Muscle of leg (tissue), 11 donors: ENCODE results near the gene DPH1. TPM values are rescaled to one million over a fixed set of nuclear protein-coding genes. Genes with fewer than 3 reads are reported as not detected.

Experiments
- DNase-seq: peaks from one replicate; pipeline ENCODE4 v3.0.0; 2013
- H3K27ac ChIP-seq: one replicate; pipeline ENCODE4 v1.5.1; 2013; ENCODE audit warnings: mild to moderate bottlenecking, low read length, control low read depth
- H3K27me3 ChIP-seq: one replicate; pipeline ENCODE4 v1.6.1; 2013; ENCODE audit warnings: low read length; ENCODE audit not compliant: control insufficient read depth, insufficient read depth
- H3K36me3 ChIP-seq: one replicate; pipeline ENCODE4 v1.6.1; 2013; ENCODE audit warnings: low read length; ENCODE audit not compliant: control insufficient read depth, insufficient read depth
- H3K4me1 ChIP-seq: one replicate; pipeline ENCODE4 v1.6.1; 2013; ENCODE audit warnings: low read length; ENCODE audit not compliant: control insufficient read depth, insufficient read depth
- H3K4me3 ChIP-seq: one replicate; pipeline ENCODE4 v1.5.1; 2013; ENCODE audit warnings: low read length, control low read depth
- H3K9me3 ChIP-seq: replicated peaks from 2 replicates; pipeline ENCODE4 v1.6.1; 2013; ENCODE audit warnings: low read depth, low read length; ENCODE audit not compliant: control insufficient read depth
- WGBS: methylation state at CpG from one replicate; pipeline ENCODE4 v1.1.5; 2013; ENCODE audit warnings: missing lambda C conversion rate; ENCODE audit not compliant: insufficient coverage; 5-methylcytosine and 5-hydroxymethylcytosine counted together
- polyA plus RNA-seq, 8 donors: library from polyadenylated mRNA; unstranded; fragments of 120-200 nt; gene quantifications; one replicate each; pipeline versions ENCODE4 v1.2.1 to v1.2.3, GENCODE V29; 2013; ENCODE audit warnings: inconsistent platforms in 1 of 8, low replicate concordance in 1 of 8; ENCODE audit not compliant: insufficient read length in 8 of 8, insufficient read depth in 1 of 8
- total RNA-seq: library from RNA; stranded (reverse); fragments of 120-200 nt; gene quantifications from one replicate; pipeline ENCODE4 v1.2.4, GENCODE V29; 2013

The DPH1 gene
- total and polyA plus RNA-seq, 9 donors: 23.3 to 37.0 (median 31.2) TPM

GRCh38 chr17:2082003-2082781 is 52.2 kb downstream of the DPH1 start:
- Histone ChIP-seq H3K27ac (peak overlapping the region; percentile 45), H3K36me3 (peaks cover 42% of the 10 kb centered on the region), H3K27me3 (no peaks in the 10 kb centered on the region), H3K9me3 (no peaks in the 10 kb centered on the region), H3K4me1 (peaks cover 62% of the 10 kb centered on the region), H3K4me3 (no peak overlapping the region)
- peak; percentile 48 for DNase-seq
- 60% methylated on average over 7 of the region's 9 CpGs for WGBS

GRCh38 chr17:2083613-2084035 is 53.7 kb downstream of the DPH1 start:
- peak overlapping the region; percentile 96 for H3K27ac ChIP-seq
- no peaks in the 10 kb centered on the region for H3K9me3 ChIP-seq
- H3K4me3 ChIP-seq: no peak overlapping the region
- peaks cover 68% of the 10 kb centered on the region for H3K4me1 ChIP-seq
- DNase-seq: peak; percentile 83
- no peaks in the 10 kb centered on the region for H3K27me3 ChIP-seq
- peaks cover 32% of the 10 kb centered on the region for H3K36me3 ChIP-seq
- 36% methylated on average over 7 of the region's 7 CpGs for WGBS

GRCh38 chr17:2084036-2084765 is 54.2 kb downstream of the DPH1 start:
- Histone ChIP-seq H3K27me3 (no peaks in the 10 kb centered on the region), H3K27ac (peak overlapping the region; percentile 96), H3K4me3 (no peak overlapping the region), H3K36me3 (peaks cover 29% of the 10 kb centered on the region), H3K9me3 (no peaks in the 10 kb centered on the region), H3K4me1 (peaks cover 74% of the 10 kb centered on the region)
- peak; percentile 94 for DNase-seq
- 32% methylated on average over 5 of the region's 8 CpGs for WGBS

- 33% methylated on average over 3 of the region's 13 CpGs for WGBS
- Histone ChIP-seq H3K4me1 (peaks cover 82% of the 10 kb centered on the region), H3K4me3 (no peak overlapping the region), H3K27ac (peak overlapping the region; percentile 96), H3K27me3 (no peaks in the 10 kb centered on the region), H3K9me3 (no peaks in the 10 kb centered on the region), H3K36me3 (peaks cover 25% of the 10 kb centered on the region)
- DNase-seq: peak; percentile 97
These were observed 55.1 kb downstream of the DPH1 start for GRCh38 chr17:2084766-2085647.

GRCh38 chr17:2085648-2085949 is 55.6 kb downstream of the DPH1 start:
- 0% methylated on average over 1 of the region's 5 CpGs for WGBS
- peak overlapping the region; percentile 96 for H3K27ac ChIP-seq

GRCh38 chr17:2086306-2086705 is 56.4 kb downstream of the DPH1 start:
- no peak for DNase-seq
- Histone ChIP-seq H3K36me3 (peaks cover 14% of the 10 kb centered on the region), H3K4me1 (peaks cover 92% of the 10 kb centered on the region), H3K4me3 (no peak overlapping the region), H3K27me3 (no peaks in the 10 kb centered on the region), H3K9me3 (no peaks in the 10 kb centered on the region), H3K27ac (peak overlapping the region; percentile 96)
- no CpG with 5 or more reads among the region's 3 CpGs for WGBS

More at GRCh38 chr17:2085648-2085949, 55.6 kb downstream of the DPH1 start:
- DNase-seq: peak; percentile 93
- Histone ChIP-seq H3K27me3 (no peaks in the 10 kb centered on the region), H3K4me3 (no peak overlapping the region), H3K4me1 (peaks cover 86% of the 10 kb centered on the region), H3K36me3 (peaks cover 20% of the 10 kb centered on the region), H3K9me3 (no peaks in the 10 kb centered on the region)

GRCh38 chr17:2087597-2088211 is 57.8 kb downstream of the DPH1 start:
- H3K9me3 ChIP-seq: no peaks in the 10 kb centered on the region
- peak; percentile 88 for DNase-seq
- no peak overlapping the region for H3K4me3 ChIP-seq
- 51% methylated on average over 4 of the region's 10 CpGs for WGBS
- H3K4me1 ChIP-seq: peaks cover 88% of the 10 kb centered on the region
- H3K27me3 ChIP-seq: no peaks in the 10 kb centered on the region
- peak overlapping the region; percentile 99 for H3K27ac ChIP-seq
- peaks cover 13% of the 10 kb centered on the region for H3K36me3 ChIP-seq

- Histone ChIP-seq H3K4me1 (peaks cover 76% of the 10 kb centered on the region), H3K27me3 (no peaks in the 10 kb centered on the region), H3K9me3 (no peaks in the 10 kb centered on the region), H3K36me3 (peaks cover 11% of the 10 kb centered on the region), H3K4me3 (peak overlapping the region; percentile 39), H3K27ac (peak overlapping the region; percentile 99)
- peak; percentile 93 for DNase-seq
- 7% methylated on average over 2 of the region's 8 CpGs for WGBS
These were observed 59.1 kb downstream of the DPH1 start for GRCh38 chr17:2089021-2089422.

- 100% methylated on average over 1 of the region's 9 CpGs for WGBS
- Histone ChIP-seq H3K27me3 (no peaks in the 10 kb centered on the region), H3K27ac (peak overlapping the region; percentile 99), H3K4me3 (peak overlapping the region; percentile 21), H3K9me3 (no peaks in the 10 kb centered on the region), H3K4me1 (peaks cover 70% of the 10 kb centered on the region), H3K36me3 (peaks cover 11% of the 10 kb centered on the region)
- no peak for DNase-seq
These were observed 60.3 kb downstream of the DPH1 start for GRCh38 chr17:2090210-2090641.
